H1 (cell line): ENCODE data around the gene ODC1. TPM values are rescaled to one million over a fixed set of nuclear protein-coding genes. Genes with fewer than 3 reads are reported as not detected.

Experiments used
- CTCF ChIA-PET: fragments of 300-600 bp; sonication (Branson Sonifier 250); formaldehyde crosslinking; loops from one replicate; lab custom pipeline; 2021; ENCODE audit not compliant: partially characterized antibody; lab: Charles Lee
- POLR2A ChIA-PET: fragments of 300-600 bp; sonication (Branson Sonifier 250); formaldehyde crosslinking; loops from one replicate; lab custom pipeline; 2021; ENCODE audit warnings: inconsistent platforms; ENCODE audit not compliant: partially characterized antibody; lab: Charles Lee
- DNase-seq, 2 experiments: peaks; one replicate each; pipeline versions ENCODE4 v3.0.0 to v3.0.0-alpha.2; 2010 to 2022; ENCODE audit warnings: low spot score in 2 of 2, low read depth in 1 of 2, mixed read lengths in 1 of 2
- FAIRE-seq: peaks from 2 replicates; lab custom pipeline; 2011; peaks lifted over from hg19 to GRCh38; lab: Jason Lieb, UNC
- H2AFZ ChIP-seq: 2 replicates; pipeline ENCODE4 v1.8.1; 2012; ENCODE audit warnings: low read length, inconsistent platforms
- H2AK5ac ChIP-seq: 2 replicates; pipeline ENCODE4 v1.6.1; 2013; ENCODE audit warnings: low read depth, low read length
- H2BK120ac ChIP-seq: replicated peaks from 2 replicates; pipeline ENCODE3; 2013; ENCODE audit warnings: low read depth, low read length, inconsistent platforms
- H2BK12ac ChIP-seq: 2 replicates; pipeline ENCODE4 v1.6.1; 2013; ENCODE audit warnings: low read depth, low read length
- H2BK15ac ChIP-seq: 2 replicates; pipeline ENCODE4 v1.6.1; 2013; ENCODE audit warnings: low read length
- H2BK20ac ChIP-seq: 2 replicates; pipeline ENCODE4 v1.6.1; 2013; ENCODE audit warnings: low read length
- H2BK5ac ChIP-seq: 2 replicates; pipeline ENCODE4 v1.6.1; 2013; ENCODE audit warnings: low read depth, low read length
- H3K14ac ChIP-seq: 2 replicates; pipeline ENCODE4 v1.6.1; 2013; ENCODE audit warnings: inconsistent platforms; ENCODE audit not compliant: insufficient read length
- H3K18ac ChIP-seq: 2 replicates; pipeline ENCODE4 v1.6.1; 2013; ENCODE audit warnings: low read length; ENCODE audit errors: extremely low read depth
- H3K23ac ChIP-seq: 2 replicates; pipeline ENCODE4 v1.6.1; 2013; ENCODE audit warnings: inconsistent platforms; ENCODE audit not compliant: insufficient read length
- H3K23me2 ChIP-seq: 2 replicates; pipeline ENCODE4 v1.6.1; 2013; ENCODE audit warnings: low read depth, low read length
- H3K27ac ChIP-seq: 2 replicates; pipeline ENCODE4 v1.6.1; 2011; ENCODE audit warnings: low read depth, low read length, inconsistent platforms
- H3K27me3 ChIP-seq, 4 experiments: replicated peaks in 1 of 4; 1 replicate in 1 of 4; 2 replicates in 3 of 4; pipeline versions ENCODE4 v1.6.1 to v1.8.1; 2011 to 2013; ENCODE audit warnings: low read length in 3 of 4, mild to moderate bottlenecking in 3 of 4, inconsistent platforms in 2 of 4, mixed read lengths in 2 of 4, moderate library complexity in 1 of 4; ENCODE audit not compliant: control insufficient read depth in 3 of 4, insufficient read depth in 3 of 4; ENCODE audit errors: extremely low read depth in 1 of 4
- H3K36me3 ChIP-seq, 4 experiments: 2 replicates each; pipeline versions ENCODE4 v1.6.1 to v1.8.1; 2011 to 2013; ENCODE audit warnings: mild to moderate bottlenecking in 4 of 4, low read length in 3 of 4, moderate library complexity in 2 of 4, control low read depth in 1 of 4, inconsistent platforms in 1 of 4; ENCODE audit not compliant: insufficient read depth in 4 of 4, control insufficient read depth in 2 of 4
- H3K4ac ChIP-seq: replicated peaks from 2 replicates; pipeline ENCODE3; 2013; ENCODE audit warnings: low read length, low read depth, mixed read lengths, inconsistent platforms; ENCODE audit not compliant: insufficient read length
- H3K4me1 ChIP-seq, 4 experiments: replicated peaks in 1 of 4; 1 replicate in 1 of 4; 2 replicates in 3 of 4; pipeline versions ENCODE4 v1.6.1 to v1.8.1; 2011 to 2013; ENCODE audit warnings: low read length in 3 of 4, inconsistent platforms in 2 of 4, mixed read lengths in 1 of 4; ENCODE audit not compliant: insufficient read depth in 4 of 4, control insufficient read depth in 3 of 4
- H3K4me2 ChIP-seq, 2 experiments: 2 replicates each; pipeline versions ENCODE4 v1.6.1 to v1.8.1; 2011 to 2013; ENCODE audit warnings: low read depth in 2 of 2, low read length in 2 of 2, control low read depth in 1 of 2, inconsistent platforms in 1 of 2, mild to moderate bottlenecking in 1 of 2; ENCODE audit not compliant: insufficient read depth in 1 of 2
- H3K4me3 ChIP-seq, 4 experiments: fragments of 200-600, 300-600 bp in 1 of 4; sonication (generic), shearing (Covaris generic), sonication (Bioruptor Twin) in 1 of 4; 2 replicates each; pipeline versions ENCODE4 v1.5.1 to v1.8.1; 2011 to 2016; ENCODE audit warnings: low read length in 4 of 4, low read depth in 3 of 4, control low read depth in 2 of 4, inconsistent platforms in 2 of 4, mild to moderate bottlenecking in 2 of 4, mixed read lengths in 1 of 4, moderate library complexity in 1 of 4; ENCODE audit not compliant: insufficient read depth in 2 of 4; ENCODE audit errors: extremely low read depth in 1 of 4
- H3K56ac ChIP-seq: replicated peaks from 2 replicates; pipeline ENCODE3; 2013; ENCODE audit warnings: low read depth, mild to moderate bottlenecking, mixed read lengths, low read length, inconsistent platforms; ENCODE audit not compliant: insufficient read length
- H3K79me1 ChIP-seq: 2 replicates; pipeline ENCODE4 v1.6.1; 2013; ENCODE audit warnings: low read depth, low read length, control low read depth
- H3K79me2 ChIP-seq, 2 experiments: 2 replicates each; pipeline versions ENCODE4 v1.6.1 to v1.8.1; 2012 to 2013; ENCODE audit warnings: low read length in 2 of 2, mild to moderate bottlenecking in 2 of 2, inconsistent platforms in 1 of 2; ENCODE audit not compliant: insufficient read depth in 2 of 2, control insufficient read depth in 1 of 2
- H3K9ac ChIP-seq, 4 experiments: replicated peaks in 1 of 4; 1 replicate in 1 of 4; 2 replicates in 3 of 4; pipeline versions ENCODE4 v1.6.1 to v1.8.1; 2011 to 2013; ENCODE audit warnings: low read depth in 3 of 4, low read length in 3 of 4, control low read depth in 2 of 4, mild to moderate bottlenecking in 2 of 4, moderate library complexity in 2 of 4, inconsistent platforms in 1 of 4; ENCODE audit errors: extremely low read depth in 1 of 4
- H3K9me3 ChIP-seq, 2 experiments: 2 replicates each; pipeline versions ENCODE4 v1.6.1 to v1.8.1; 2012 to 2013; ENCODE audit warnings: mild to moderate bottlenecking in 2 of 2, moderate library complexity in 2 of 2, control low read depth in 1 of 2, inconsistent platforms in 1 of 2, low read depth in 1 of 2, low read length in 1 of 2, mixed read lengths in 1 of 2; ENCODE audit not compliant: insufficient read depth in 2 of 2
- H4K20me1 ChIP-seq, 2 experiments: replicated peaks in 1 of 2; 2 replicates each; pipeline versions ENCODE3 to v1.8.1; 2011 to 2013; ENCODE audit warnings: inconsistent platforms in 2 of 2, low read length in 2 of 2, mild to moderate bottlenecking in 1 of 2; ENCODE audit not compliant: insufficient read depth in 2 of 2, control insufficient read depth in 1 of 2
- H4K5ac ChIP-seq: 2 replicates; pipeline ENCODE4 v1.6.1; 2013; ENCODE audit warnings: low read length, low read depth, mixed read lengths, inconsistent platforms; ENCODE audit not compliant: insufficient read length
- H4K8ac ChIP-seq: 2 replicates; pipeline ENCODE4 v1.8.0; 2013; ENCODE audit warnings: mild to moderate bottlenecking, moderate library complexity, low read length, inconsistent platforms; ENCODE audit not compliant: insufficient read depth; ENCODE audit errors: extremely low read depth
- H4K91ac ChIP-seq: replicated peaks from 2 replicates; pipeline ENCODE3; 2013; ENCODE audit warnings: low read length, mixed read lengths, inconsistent platforms; ENCODE audit not compliant: insufficient read length
- SRF ChIP-seq: IDR thresholded peaks from 2 replicates; pipeline ENCODE4 v1.6.1; 2011; ENCODE audit warnings: mild to moderate bottlenecking, low read depth, low read length, moderate library complexity
- WGBS, 2 experiments: shearing (Covaris generic) in 1 of 2; methylation state at CpG; one replicate each; pipeline versions ENCODE4 v1.1.6 to v1.1.7; 2013 to 2015; ENCODE audit warnings: low lambda C conversion rate in 2 of 2, mixed read lengths in 2 of 2, inconsistent platforms in 1 of 2, low coverage in 1 of 2, missing lambda C conversion rate in 1 of 2; ENCODE audit not compliant: insufficient replicate concordance in 2 of 2, insufficient coverage in 1 of 2, insufficient read length in 1 of 2; ENCODE audit errors: extremely low coverage in 1 of 2, missing lambda C conversion rate in 1 of 2; 5-methylcytosine and 5-hydroxymethylcytosine counted together
- polyA plus RNA-seq, 7 experiments: library from polyadenylated mRNA; depleted of rRNA in 3 of 7; stranded (reverse) in 5 of 7; unstranded in 2 of 7; fragments of >200 nt in 5 of 7; fragments of 200-250 nt in 2 of 7; gene quantifications; 1 replicate in 5 of 7; 2 replicates in 1 of 7; 4 replicates in 1 of 7; pipeline versions ENCODE4 v1.2.1 to v1.2.3, GENCODE V29; 2011 to 2013; ENCODE audit warnings: missing spikeins in 2 of 7, mixed read lengths in 2 of 7
- total RNA-seq: library from RNA; stranded (reverse); fragmentation: NEBNext Ultra II Directional; extraction: Animal tissue kit (Norgen Biotek cat#: 25700); gene quantifications from 2 replicates; pipeline ENCODE4 v1.2.1, GENCODE V29; 2021

The ODC1 gene
- total and polyA plus RNA-seq, 2 of the 8 experiments (the other 6 are each of a cell fraction or from before 2014, with no cell fraction given), result 57.2 to 76.7 TPM

- FAIRE-seq (no peak), DNase-seq (no peak)
- Histone ChIP-seq H4K20me1 (peaks cover 0 to 2% of the 10 kb centered on the region in 2 experiments), H2AK5ac (no peak overlapping the region), H4K8ac (no peak overlapping the region), H3K27me3 (peaks cover 0 to 6% (median 3%) of the 10 kb centered on the region in 4 experiments; a peak in 3 of 7 replicates), H2BK15ac (no peak overlapping the region), H2BK120ac (no peak overlapping the region), H3K14ac (no peak overlapping the region), H3K4ac (no peak overlapping the region), H3K9ac (no peak overlapping the region), H3K23ac (no peak overlapping the region), H3K9me3 (no peaks in the 10 kb centered on the region), H4K91ac (no peak overlapping the region), H2BK12ac (no peak overlapping the region), H3K4me1 (no peaks in the 10 kb centered on the region; a peak in 1 of 7 replicates), H3K56ac (no peak overlapping the region), H3K79me2 (no peaks in the 10 kb centered on the region), H3K4me3 (no peak overlapping the region), H2BK20ac (no peak overlapping the region), H3K27ac (no peak overlapping the region), H3K36me3 (no peaks in the 10 kb centered on the region), H2BK5ac (peak overlapping the region; percentile 5; the same call in 1 of the 2 replicates), H3K23me2 (peaks cover 4% of the 10 kb centered on the region; the same call in 1 of the 2 replicates), H3K79me1 (no peaks in the 10 kb centered on the region), H4K5ac (no peak overlapping the region), H3K4me2 (no peak overlapping the region), H3K18ac (no peak overlapping the region), H2AFZ (no peak overlapping the region)
- POLR2A ChIA-PET, result interaction anchor here (0.5 kb wide), 1 partner anchor 301 kb away, joined by 4 read pairs; no protein-coding TSS in a partner anchor
- CTCF ChIA-PET, result interaction anchor here (0.6 to 2.1 kb wide), 7 partner anchors 123 to 750 kb away, joined by 3 to 5 read pairs (median 3); no protein-coding TSS in a partner anchor
- 91% methylated on average over 28 of the region's 40 CpGs; no CpG with 5 or more reads in 1 of the 2 experiments for WGBS, 2 experiments
- TF ChIP-seq SRF, result no peak
These were observed 21.2 kb downstream of the ODC1 start for GRCh38 chr2:10426726-10427617.
